22Rv1 (cell line): ENCODE results near the gene FAM117A.
"Not testable (repeated sequence)": the region's sequence is repeated elsewhere in the genome, so short reads cannot be mapped to it uniquely, and the experiment has no call there.

ENCODE experiments used
- H3K27ac ChIP-seq: fragments of 450-650 bp; 2 replicates; pipeline ENCODE4 v1.5.1; 2017
- CTCF ChIP-seq: fragments of 450-650 bp; IDR thresholded peaks from 2 replicates; pipeline ENCODE4 v1.5.1; 2017; ENCODE audit warnings: mild to moderate bottlenecking
- ZFX ChIP-seq: fragments of 450-650 bp; IDR thresholded peaks from 2 replicates; pipeline ENCODE4 v1.6.1; 2017; ENCODE audit warnings: antibody characterized with exemption, borderline replicate concordance

FAM117A gene

DNA sequence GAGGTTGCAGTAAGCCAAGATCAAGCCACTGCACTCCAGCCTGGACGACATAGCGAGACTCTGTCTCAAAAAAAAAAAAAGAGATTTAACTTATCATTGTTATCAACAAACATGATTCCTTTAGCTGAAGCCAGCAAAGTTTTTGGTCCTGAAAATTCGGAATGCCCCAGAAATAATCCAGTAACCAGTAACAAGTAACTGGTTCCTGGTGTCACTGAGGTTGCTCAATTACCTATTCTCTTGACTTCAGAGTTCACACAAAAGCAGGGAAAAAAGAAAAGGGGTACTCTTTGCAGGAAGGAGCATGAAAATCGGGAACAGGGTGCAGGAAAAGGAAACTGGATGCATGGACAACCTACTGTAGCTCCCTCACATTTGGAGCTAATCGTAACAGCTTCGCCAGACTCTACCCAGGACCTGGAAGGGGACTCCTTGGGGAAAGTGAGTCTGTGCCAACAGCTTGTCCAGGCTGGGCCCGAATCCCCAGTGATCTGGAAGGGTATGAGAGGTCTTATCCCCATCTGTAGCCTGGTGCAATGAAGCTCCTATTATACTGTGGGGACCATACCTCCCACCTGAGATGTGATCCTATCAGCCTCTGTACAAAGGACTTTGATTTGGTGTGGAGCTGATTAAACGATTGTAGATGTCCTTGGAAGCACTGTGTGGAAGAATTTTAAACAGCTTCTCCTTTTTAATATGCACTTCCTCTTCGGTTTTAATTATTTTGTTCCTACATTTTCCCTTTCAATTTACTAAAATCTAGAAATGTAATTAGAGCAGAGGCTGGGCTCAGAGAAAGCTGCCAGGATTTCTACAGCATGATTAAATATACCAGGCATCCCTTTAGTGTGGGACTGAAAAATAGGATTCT lies 82.6 kb downstream of the FAM117A start:
- TF ChIP-seq ZFX (no peak), CTCF (no peak)
- no peak overlapping the region for H3K27ac ChIP-seq

DNA sequence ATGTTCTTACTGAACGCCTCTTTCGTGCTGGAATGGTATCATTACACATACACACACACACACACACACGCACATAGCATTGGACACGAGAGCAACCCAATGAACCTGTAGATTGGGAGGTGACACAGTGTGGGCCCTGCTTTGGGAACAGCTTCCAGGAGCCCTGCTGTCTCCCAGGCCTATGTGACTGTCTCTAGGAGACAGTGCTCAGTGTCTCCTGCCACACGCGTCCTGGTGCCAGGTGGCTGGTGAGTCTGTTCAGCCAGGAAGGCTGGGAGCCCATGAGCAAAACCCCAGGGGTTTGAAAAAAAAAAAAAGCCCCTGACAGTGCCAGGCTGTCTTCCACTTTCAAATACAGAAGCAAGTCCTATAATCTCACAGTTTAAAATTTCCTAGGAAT lies 83.6 kb downstream of the FAM117A start:
- TF ChIP-seq CTCF (no peak), ZFX (no peak)

GRCh38 chr17:49677933-49678847 lies 85.7 kb downstream of the FAM117A start, which contains the start of gene SPOP:
Gene SPOP (minus strand): TSS chr17:49678097. CDS start chr17:49622810, 55,287 bp downstream.
- TF ChIP-seq ZFX (no peak), CTCF (no peak)
- H3K27ac ChIP-seq, result peak within 1 kb of the TSS; percentile 92

More for the DNA sequence above, 83.6 kb downstream of the FAM117A start:
- H3K27ac ChIP-seq, result no peak overlapping the region

DNA sequence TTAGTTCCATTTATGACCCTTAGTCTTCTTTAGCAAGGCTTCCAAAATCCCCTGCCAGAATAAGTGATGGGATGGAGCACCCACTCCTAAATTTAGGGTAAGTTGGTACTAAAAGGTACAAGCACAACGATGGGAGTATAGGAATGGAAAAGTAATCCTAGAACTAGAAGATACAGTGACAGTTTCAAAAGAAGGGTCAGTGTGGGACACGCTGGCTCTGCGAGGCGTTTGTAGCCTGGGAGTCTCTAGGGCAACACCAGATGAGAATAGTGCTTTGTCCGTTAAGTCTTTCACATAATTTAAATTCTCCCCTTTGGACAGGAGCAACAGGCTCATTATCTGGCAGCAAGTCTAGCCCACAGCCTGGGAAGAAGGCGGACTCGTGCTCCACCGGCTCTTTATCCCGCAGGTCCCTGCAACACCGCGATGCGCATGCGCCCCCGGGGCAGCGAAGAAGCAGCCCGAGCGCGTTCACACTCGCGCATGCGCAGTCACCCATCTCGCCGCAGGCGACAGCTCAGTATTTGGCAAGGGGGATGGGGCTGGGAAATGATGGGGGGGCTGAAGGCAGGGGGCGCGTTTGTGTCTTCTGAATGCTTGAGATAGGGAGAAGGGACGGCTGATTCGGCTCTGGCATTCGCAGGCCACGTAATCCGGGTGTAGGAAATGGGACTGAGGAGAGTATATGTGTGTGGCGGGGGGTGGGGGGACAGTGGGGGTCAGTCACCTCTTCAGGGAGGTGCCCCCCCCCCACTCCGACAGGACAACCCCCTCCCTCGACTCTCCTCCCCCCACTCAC lies 86.6 kb downstream of the FAM117A start:
- TF ChIP-seq CTCF (no peak), ZFX (no peak)
- peak overlapping the region; percentile 92 for H3K27ac ChIP-seq

- TF ChIP-seq CTCF, result no peak
- no peak for TF ChIP-seq ZFX
- H3K27ac ChIP-seq, result peak overlapping the region; percentile 92
Observed at GRCh38 chr17:49676276-49676868, 87.6 kb downstream of the FAM117A start.

GRCh38 chr17:49674507-49674906 lies 89.4 kb downstream of the FAM117A start:
- no peak overlapping the region for H3K27ac ChIP-seq
- no peak for TF ChIP-seq ZFX
- TF ChIP-seq CTCF, result no peak

DNA sequence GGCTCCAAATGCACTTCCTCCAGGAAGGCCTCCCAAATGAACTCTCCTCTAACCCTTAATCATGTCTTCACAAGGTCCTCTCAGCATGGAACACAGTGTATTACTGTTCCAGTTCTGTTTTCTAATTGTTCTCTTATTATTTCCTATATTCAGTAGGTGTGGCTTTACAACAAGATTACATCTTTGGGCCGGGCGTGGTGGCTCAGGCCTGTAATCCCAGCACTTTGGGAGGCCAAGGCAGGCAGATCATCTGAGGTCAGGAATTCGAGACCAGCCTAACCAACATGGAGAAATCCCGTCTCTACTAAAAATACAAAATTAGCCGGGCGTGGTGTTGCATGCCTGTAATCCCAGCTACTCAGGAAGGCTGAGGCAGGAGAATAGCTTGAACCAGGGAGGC lies 90.3 kb downstream of the FAM117A start:
- not testable (repeated sequence) for H3K27ac ChIP-seq
